Panc1 (cell line): Measurements from ENCODE around the gene FAM219B. TPM values are rescaled to one million over a fixed set of nuclear protein-coding genes. Genes with fewer than 3 reads are reported as not detected.

ENCODE experiments used
- ATAC-seq: fragments of 200-7000 bp; cut with Tn5 transposase; 2 replicates; pipeline ENCODE4 v1.9.1; 2020; ENCODE audit warnings: mild to moderate bottlenecking, moderate library complexity
- BruUV-seq: library from RNA; stranded (reverse); fragments of 400-500 nt; replicated peaks from 2 replicates; lab custom pipeline; 2021; lab: Mats Ljungman, UMichigan
- CTCF ChIA-PET: fragments of 300-600 bp; sonication (Branson Sonifier 250); formaldehyde crosslinking; loops from one replicate; lab custom pipeline; 2022; ENCODE audit warnings: antibody characterized with exemption; lab: Charles Lee
- POLR2A ChIA-PET: fragments of 300-600 bp; sonication (Branson Sonifier 250); formaldehyde crosslinking; loops from one replicate; lab custom pipeline; 2022; ENCODE audit warnings: antibody characterized with exemption; lab: Charles Lee
- DNase-seq: peaks from one replicate; pipeline ENCODE4 v3.0.0-alpha.2; 2010; ENCODE audit warnings: low read depth, low spot score
- H3K27ac ChIP-seq: 2 replicates; pipeline ENCODE4 v1.5.1; 2011; ENCODE audit warnings: mild to moderate bottlenecking, low read length, inconsistent platforms
- H3K27me3 ChIP-seq: fragments of 200-500 bp; sonication (Bioruptor generic); 2 replicates; pipeline ENCODE4 v1.6.0; 2014; ENCODE audit warnings: low read length, inconsistent platforms; ENCODE audit not compliant: control insufficient read depth, insufficient read depth
- H3K36me3 ChIP-seq: fragments of 200-500 bp; sonication (Bioruptor generic); 2 replicates; pipeline ENCODE4 v1.5.1; 2014; ENCODE audit warnings: inconsistent platforms, mild to moderate bottlenecking, low read length, moderate library complexity; ENCODE audit not compliant: control insufficient read depth, insufficient read depth
- H3K4me1 ChIP-seq: 2 replicates; pipeline ENCODE4 v1.5.1; 2011; ENCODE audit warnings: inconsistent platforms, mild to moderate bottlenecking, low read length, moderate library complexity; ENCODE audit not compliant: control insufficient read depth, insufficient read depth
- H3K4me3 ChIP-seq, 2 experiments: 2 replicates each; pipeline ENCODE4 v1.5.1; 2011 to 2012; ENCODE audit warnings: low read depth in 2 of 2, low read length in 2 of 2, mild to moderate bottlenecking in 2 of 2, inconsistent platforms in 1 of 2, moderate library complexity in 1 of 2
- H3K9me3 ChIP-seq: fragments of 200-500 bp; sonication (Bioruptor generic); 2 replicates; pipeline ENCODE4 v1.5.1; 2014; ENCODE audit warnings: low read depth, mild to moderate bottlenecking, inconsistent platforms, low read length, moderate library complexity; ENCODE audit not compliant: control insufficient read depth, insufficient read depth
- CTCF ChIP-seq: fragments of 450-650 bp; IDR thresholded peaks from 2 replicates; pipeline ENCODE4 v1.5.1; 2017; ENCODE audit warnings: mild to moderate bottlenecking
- POLR2AphosphoS5 ChIP-seq: IDR thresholded peaks from 2 replicates; pipeline ENCODE4 v1.6.1; 2012; ENCODE audit warnings: mild to moderate bottlenecking, low read depth, low read length, moderate library complexity
- REST ChIP-seq, 2 experiments: IDR thresholded peaks; 2 replicates each; pipeline ENCODE4 v1.6.1; 2011 to 2012; ENCODE audit warnings: low read depth in 2 of 2, control low read depth in 1 of 2, low read length in 1 of 2, mild to moderate bottlenecking in 1 of 2, moderate library complexity in 1 of 2; ENCODE audit not compliant: insufficient read depth in 1 of 2
- SIN3A ChIP-seq: IDR thresholded peaks from 2 replicates; pipeline ENCODE4 v1.6.1; 2012; ENCODE audit warnings: low read depth, mild to moderate bottlenecking, low read length, moderate library complexity, borderline replicate concordance; ENCODE audit not compliant: insufficient read depth
- TCF7L2 ChIP-seq: IDR thresholded peaks from 2 replicates; pipeline ENCODE4 v1.6.1; 2011; ENCODE audit warnings: mild to moderate bottlenecking, low read depth, low read length, inconsistent platforms
- in situ Hi-C: cut with HindIII; loops from 2 replicates; pipeline ENCODE4 v1.10.0; 2016; ENCODE audit warnings: low sequenced_read_pairs, low pct_unique_long_range_greater_than_20kb
- intact Hi-C: fragments of 100-400 bp; cut with micrococcal nuclease; formaldehyde crosslinking; loops from one replicate; pipeline ENCODE4 v1.10.0; 2022; ENCODE audit not compliant: unreplicated experiment
- total RNA-seq: library from RNA; stranded (reverse); gene quantifications from one replicate; pipeline ENCODE4 v1.2.1, GENCODE V29; 2021; ENCODE audit not compliant: unreplicated experiment

FAM219B gene
- total RNA-seq, 1 experiment from 2014 or later, result 68.6 TPM

- DNase-seq (no peak), ATAC-seq (peak; percentile 31)
- BruUV-seq, result no TSS peak
- Histone ChIP-seq H3K36me3 (no peaks in the 10 kb centered on the region), H3K27me3 (no peaks in the 10 kb centered on the region), H3K27ac (no peak overlapping the region), H3K4me1 (peaks cover 25% of the 10 kb centered on the region), H3K9me3 (no peaks in the 10 kb centered on the region), H3K4me3 (no peak overlapping the region)
- POLR2A ChIA-PET, result interaction anchor here (0.6 kb wide), 1 partner anchor 13 kb away, joined by 3 read pairs; the partner anchor contains the start of gene COX5A
- in situ Hi-C loops (no loop called here), intact Hi-C loops (loop anchor here (10.0 kb wide), 1 partner anchor 176 kb away; no protein-coding TSS in a partner anchor)
- CTCF ChIA-PET, result interaction anchor here (0.5 to 2.4 kb wide), 11 partner anchors 12 to 799 kb away, joined by 3 to 12 read pairs (median 4); no protein-coding TSS in a partner anchor
- TF ChIP-seq CTCF, result no peak
- TF ChIP-seq SIN3A, result no peak
- TF ChIP-seq REST (IDR thresholded peaks at IDR 0.05; ENCODE audit: insufficient read depth in 1 of 2, low read depth in 2 of 2, low read length in 1 of 2), result no peak
- TF ChIP-seq TCF7L2, result no peak
- no peak for TF ChIP-seq POLR2AphosphoS5
Measured at GRCh38 chr15:74951006-74951405, 44.4 kb upstream of the FAM219B start.

DNA sequence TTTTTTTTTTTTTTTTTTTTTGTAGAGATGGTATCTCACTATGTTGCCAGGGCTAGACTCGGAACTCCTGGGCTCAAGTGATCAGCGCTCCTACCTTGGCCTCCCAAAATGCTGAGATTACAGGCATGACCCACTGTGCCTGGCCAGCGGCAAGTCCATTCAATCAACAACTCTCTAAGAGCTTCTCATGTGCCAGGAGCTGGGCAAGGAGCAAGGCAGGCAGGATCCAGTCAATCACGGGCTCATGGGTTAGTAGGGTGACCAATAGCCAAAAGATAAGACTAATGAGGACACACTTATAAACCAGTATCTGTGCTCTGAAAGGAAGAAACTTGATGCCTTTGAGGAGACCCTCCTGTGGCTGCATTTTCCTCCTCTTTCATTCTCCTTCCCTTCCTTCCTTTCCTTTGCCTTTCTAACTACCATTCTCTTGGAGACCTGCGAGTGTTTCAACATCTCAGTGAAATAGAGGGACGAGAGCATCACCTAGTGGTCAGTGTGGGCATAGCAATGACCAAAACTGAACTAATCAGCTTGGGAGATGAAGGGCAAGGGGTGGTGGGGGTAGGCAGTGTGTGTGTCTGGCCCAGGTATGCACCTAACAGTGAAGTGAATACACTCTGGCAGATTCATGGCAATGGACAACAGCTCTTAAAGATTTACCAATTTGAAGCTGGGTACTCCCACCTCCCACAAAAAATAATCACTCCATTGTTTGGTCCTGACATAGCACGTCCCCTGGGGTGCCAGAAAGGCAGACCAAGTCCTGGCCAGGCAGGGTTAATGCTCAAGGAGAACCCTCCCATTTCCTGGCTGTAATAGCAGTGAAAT, 43.6 kb upstream of the FAM219B start:
- POLR2A ChIA-PET, result interaction anchor here (0.6 kb wide), 2 partner anchors 12 to 314 kb away, joined by 3 read pairs; partner anchors contain the start of gene COX5A
- Histone ChIP-seq H3K36me3 (no peaks in the 10 kb centered on the region), H3K9me3 (no peaks in the 10 kb centered on the region), H3K4me1 (peaks cover 25% of the 10 kb centered on the region), H3K4me3 (no peak overlapping the region), H3K27ac (no peak overlapping the region), H3K27me3 (no peaks in the 10 kb centered on the region)
- intact Hi-C loops (loop anchor here (10.0 kb wide), 1 partner anchor 175 kb away; no protein-coding TSS in a partner anchor), in situ Hi-C loops (no loop called here)
- ATAC-seq, result peak; percentile 84
- TF ChIP-seq TCF7L2, result no peak
- TF ChIP-seq REST (IDR thresholded peaks at IDR 0.05; ENCODE audit: insufficient read depth in 1 of 2, low read depth in 2 of 2, low read length in 1 of 2), result no peak
- peak; percentile 99 for TF ChIP-seq CTCF
- no peak for TF ChIP-seq SIN3A
- CTCF ChIA-PET, result interaction anchor here (0.5 to 2.4 kb wide), 10 partner anchors 12 to 798 kb away, joined by 3 to 12 read pairs (median 4); no protein-coding TSS in a partner anchor
- peak; percentile 89 for DNase-seq
- no TSS peak for BruUV-seq
